IMR-90 (cell line): Measurements from ENCODE around the gene ZFAND2A. TPM values are rescaled to one million over a fixed set of nuclear protein-coding genes. Genes with fewer than 3 reads are reported as not detected.

Source experiments
- MAFK ChIP-seq: IDR thresholded peaks from 2 replicates; pipeline ENCODE4 v1.6.1; 2012; ENCODE audit warnings: low read depth, low read length, improper control_type of control experiment
- RCOR1 ChIP-seq: IDR thresholded peaks from 2 replicates; pipeline ENCODE4 v1.6.1; 2012; ENCODE audit warnings: mild to moderate bottlenecking, low read length, improper control_type of control experiment; ENCODE audit not compliant: insufficient replicate concordance
- SMC3 ChIP-seq: fragments of 150-350 bp; IDR thresholded peaks from 2 replicates; pipeline ENCODE4 v1.6.1; 2016; ENCODE audit warnings: low read depth, mild to moderate bottlenecking, antibody characterized with exemption, low read length, moderate library complexity
- polyA plus RNA-seq, 3 experiments: library from polyadenylated mRNA; depleted of rRNA; stranded (reverse); fragments of >200 nt; gene quantifications; 2 replicates each; pipeline ENCODE4 v1.2.3, GENCODE V29; 2012; ENCODE audit warnings: low replicate concordance in 1 of 3
- total RNA-seq: library from RNA; depleted of rRNA; stranded (reverse); fragments of >200 nt; gene quantifications from 2 replicates; pipeline ENCODE4 v1.2.3, GENCODE V29; 2012
- TF ChIP-seq, protein P1 (sequence below): fragments of 150-350 bp; IDR thresholded peaks from 2 replicates; pipeline ENCODE4 v1.6.1; 2017; ENCODE audit warnings: mild to moderate bottlenecking, antibody characterized with exemption, low read length, low read depth

ZFAND2A gene
- total and polyA plus RNA-seq, 2 of the 4 experiments (the other 2 are of a cell fraction) = 11.8 to 28.7 TPM

DNA sequence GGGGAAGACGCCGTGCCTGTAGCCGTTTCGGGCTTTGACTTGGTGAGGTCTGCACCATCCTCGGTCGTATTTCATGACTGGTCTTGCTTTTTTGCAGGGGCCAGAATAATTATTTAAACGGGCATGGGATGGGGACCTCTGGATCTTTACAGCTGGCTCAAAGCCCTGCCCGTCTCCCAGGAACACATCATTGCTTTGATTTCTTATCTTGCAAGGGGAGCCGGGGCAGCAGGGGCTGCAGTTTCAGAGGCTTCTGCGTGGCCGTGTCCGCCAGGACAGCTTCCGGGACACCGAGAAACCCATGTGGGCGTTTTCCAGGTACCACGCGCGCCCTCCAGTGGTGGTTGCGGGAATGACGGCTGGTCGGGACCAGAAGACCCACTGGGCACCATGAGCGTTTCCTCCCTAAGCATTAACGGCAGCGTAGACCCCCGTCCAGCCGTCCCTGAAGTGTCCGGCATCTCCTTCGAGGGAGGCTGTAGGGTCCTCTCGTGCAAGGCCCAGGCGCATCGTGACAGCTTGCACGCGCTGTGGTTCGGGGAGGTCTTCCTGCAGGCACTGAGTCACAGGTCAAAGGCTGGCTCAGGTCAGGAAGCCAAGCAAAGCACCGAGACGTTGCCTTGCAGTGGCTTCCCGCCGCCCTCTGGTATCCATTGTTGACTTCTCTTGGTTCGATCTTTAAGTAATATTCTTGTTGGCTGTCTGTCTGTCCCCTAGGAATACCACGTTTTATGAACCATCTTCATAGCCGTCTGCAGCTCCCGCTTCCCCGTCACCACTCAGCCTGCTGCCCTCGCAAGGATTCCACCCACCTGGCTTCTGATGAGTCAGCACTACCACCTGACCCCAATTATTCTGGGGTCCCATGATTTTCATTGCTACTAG, 16.2 kb upstream of the ZFAND2A start (continued):
- TF ChIP-seq, protein P1, sequence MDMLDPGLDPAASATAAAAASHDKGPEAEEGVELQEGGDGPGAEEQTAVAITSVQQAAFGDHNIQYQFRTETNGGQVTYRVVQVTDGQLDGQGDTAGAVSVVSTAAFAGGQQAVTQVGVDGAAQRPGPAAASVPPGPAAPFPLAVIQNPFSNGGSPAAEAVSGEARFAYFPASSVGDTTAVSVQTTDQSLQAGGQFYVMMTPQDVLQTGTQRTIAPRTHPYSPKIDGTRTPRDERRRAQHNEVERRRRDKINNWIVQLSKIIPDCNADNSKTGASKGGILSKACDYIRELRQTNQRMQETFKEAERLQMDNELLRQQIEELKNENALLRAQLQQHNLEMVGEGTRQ = 0 out of 2 replicates have a peak, but pooled peaks have one; percentile 20
- TF ChIP-seq RCOR1 (no peak), MAFK (no peak), SMC3 (peak; percentile 50)
